PC-3 (cell line): Measurements from ENCODE around the gene KDM1A.

ENCODE experiments used
- EZH2phosphoT487 ChIP-seq: fragments of 300-600 bp; sonication (generic); IDR thresholded peaks from 2 replicates; pipeline ENCODE4 v1.6.1; 2018; ENCODE audit warnings: mild to moderate bottlenecking, antibody characterized with exemption, low read length, borderline replicate concordance
- TF ChIP-seq, protein P1 (sequence below): fragments of 300-600 bp; sonication (generic); conservative IDR thresholded peaks from 2 replicates; pipeline ENCODE4 v1.5.1; 2017; ENCODE audit warnings: antibody characterized with exemption, low read depth, mild to moderate bottlenecking, low read length

DNA sequence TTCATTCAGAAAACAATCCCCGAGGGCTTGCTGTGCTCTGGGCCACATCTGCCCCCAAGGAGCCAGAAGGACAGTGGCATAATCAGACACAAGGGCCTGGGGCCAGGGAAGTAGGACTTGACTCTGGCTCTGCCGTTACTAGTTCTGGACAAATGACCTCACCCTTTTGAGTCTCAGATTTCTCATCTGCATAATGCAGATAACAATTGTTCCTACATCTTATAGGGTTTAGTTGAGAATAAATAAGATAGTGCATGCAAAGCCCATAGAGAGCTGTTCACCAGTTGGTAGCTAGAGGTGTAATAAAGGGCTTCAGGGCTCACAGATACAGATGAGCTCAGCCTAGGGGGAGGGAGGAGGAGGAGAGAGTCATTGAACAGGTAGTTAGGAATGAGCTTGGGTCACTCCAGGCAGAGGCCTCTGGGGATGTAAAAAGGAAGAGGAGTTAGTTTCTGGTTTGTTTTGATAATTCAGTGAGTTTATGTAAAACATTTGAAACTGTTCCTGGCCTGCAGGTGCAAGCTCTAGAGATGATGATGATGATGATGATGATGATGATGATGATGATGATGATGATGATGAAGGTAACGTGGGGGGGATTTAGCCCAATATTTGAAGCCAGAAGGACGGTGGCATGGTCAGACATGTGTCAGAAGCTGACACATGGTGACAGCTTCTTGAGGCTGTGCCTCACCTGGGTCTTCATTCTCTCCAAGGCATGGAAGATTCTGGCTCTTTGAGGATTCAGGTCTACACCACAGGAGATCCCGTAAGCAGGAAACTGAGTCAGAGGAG, 47.5 kb upstream of the KDM1A start:
- no peak for TF ChIP-seq EZH2phosphoT487
- TF ChIP-seq, protein P1, sequence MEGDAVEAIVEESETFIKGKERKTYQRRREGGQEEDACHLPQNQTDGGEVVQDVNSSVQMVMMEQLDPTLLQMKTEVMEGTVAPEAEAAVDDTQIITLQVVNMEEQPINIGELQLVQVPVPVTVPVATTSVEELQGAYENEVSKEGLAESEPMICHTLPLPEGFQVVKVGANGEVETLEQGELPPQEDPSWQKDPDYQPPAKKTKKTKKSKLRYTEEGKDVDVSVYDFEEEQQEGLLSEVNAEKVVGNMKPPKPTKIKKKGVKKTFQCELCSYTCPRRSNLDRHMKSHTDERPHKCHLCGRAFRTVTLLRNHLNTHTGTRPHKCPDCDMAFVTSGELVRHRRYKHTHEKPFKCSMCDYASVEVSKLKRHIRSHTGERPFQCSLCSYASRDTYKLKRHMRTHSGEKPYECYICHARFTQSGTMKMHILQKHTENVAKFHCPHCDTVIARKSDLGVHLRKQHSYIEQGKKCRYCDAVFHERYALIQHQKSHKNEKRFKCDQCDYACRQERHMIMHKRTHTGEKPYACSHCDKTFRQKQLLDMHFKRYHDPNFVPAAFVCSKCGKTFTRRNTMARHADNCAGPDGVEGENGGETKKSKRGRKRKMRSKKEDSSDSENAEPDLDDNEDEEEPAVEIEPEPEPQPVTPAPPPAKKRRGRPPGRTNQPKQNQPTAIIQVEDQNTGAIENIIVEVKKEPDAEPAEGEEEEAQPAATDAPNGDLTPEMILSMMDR, result no peak
